Esophagus squamous epithelium (tissue), 4 donors: ENCODE measurements around the gene UBR4.

Source experiments
- POLR2A ChIP-seq, 4 donors: fragments of 450-650 bp; IDR thresholded peaks; one replicate each; pipeline ENCODE4 v1.6.1; 2017; ENCODE audit warnings: antibody characterized with exemption in 4 of 4, mild to moderate bottlenecking in 4 of 4, moderate library complexity in 3 of 4
- TF ChIP-seq, protein P1 (sequence below), 6 experiments: fragments of 450-650 bp in 4 of 6; fragments of 200-600 bp in 2 of 6; sonication (generic) in 2 of 6; IDR thresholded peaks; one replicate each; pipeline ENCODE4 v1.5.1; 2016 to 2019; ENCODE audit warnings: antibody characterized with exemption in 6 of 6, mild to moderate bottlenecking in 4 of 6, moderate library complexity in 4 of 6

DNA sequence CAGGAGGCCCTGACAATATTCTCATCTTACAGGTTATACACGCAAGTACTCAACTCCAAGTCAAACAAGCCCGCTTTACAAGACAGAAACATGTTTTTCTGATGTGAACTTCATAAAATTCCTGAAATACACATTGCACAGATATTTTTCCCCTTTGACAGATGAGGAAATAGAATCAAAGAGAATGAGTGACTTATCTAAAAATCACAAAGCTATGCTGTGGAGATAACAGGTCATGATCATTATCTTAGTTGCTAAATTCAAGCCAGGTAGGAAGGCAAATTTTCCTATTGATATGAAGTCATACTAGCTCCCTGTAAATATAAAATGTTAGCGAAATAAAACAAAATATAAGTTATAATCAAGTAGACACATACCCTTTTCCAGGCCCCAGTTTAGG, 18.3 kb downstream of the UBR4 start:
- TF ChIP-seq, protein P1, sequence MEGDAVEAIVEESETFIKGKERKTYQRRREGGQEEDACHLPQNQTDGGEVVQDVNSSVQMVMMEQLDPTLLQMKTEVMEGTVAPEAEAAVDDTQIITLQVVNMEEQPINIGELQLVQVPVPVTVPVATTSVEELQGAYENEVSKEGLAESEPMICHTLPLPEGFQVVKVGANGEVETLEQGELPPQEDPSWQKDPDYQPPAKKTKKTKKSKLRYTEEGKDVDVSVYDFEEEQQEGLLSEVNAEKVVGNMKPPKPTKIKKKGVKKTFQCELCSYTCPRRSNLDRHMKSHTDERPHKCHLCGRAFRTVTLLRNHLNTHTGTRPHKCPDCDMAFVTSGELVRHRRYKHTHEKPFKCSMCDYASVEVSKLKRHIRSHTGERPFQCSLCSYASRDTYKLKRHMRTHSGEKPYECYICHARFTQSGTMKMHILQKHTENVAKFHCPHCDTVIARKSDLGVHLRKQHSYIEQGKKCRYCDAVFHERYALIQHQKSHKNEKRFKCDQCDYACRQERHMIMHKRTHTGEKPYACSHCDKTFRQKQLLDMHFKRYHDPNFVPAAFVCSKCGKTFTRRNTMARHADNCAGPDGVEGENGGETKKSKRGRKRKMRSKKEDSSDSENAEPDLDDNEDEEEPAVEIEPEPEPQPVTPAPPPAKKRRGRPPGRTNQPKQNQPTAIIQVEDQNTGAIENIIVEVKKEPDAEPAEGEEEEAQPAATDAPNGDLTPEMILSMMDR (IDR thresholded peaks at IDR 0.05) = no peak
- TF ChIP-seq POLR2A (IDR thresholded peaks at IDR 0.05) = no peak
